NCI-H2227 treated with DMSO at 0.1 percent for 48 hours (cell line): ENCODE results near the gene EFR3B.
A peak's percentile ranks its signal among the peaks of the same experiment; 100 is the strongest.
"Not testable (repeated sequence)": the region's sequence is repeated elsewhere in the genome, so short reads cannot be mapped to it uniquely, and the experiment has no call there.

Experiments used
- DNase-seq: peaks from one replicate; lab custom pipeline; 2025; lab: John Stamatoyannopoulos, UW

Gene EFR3B

GRCh38 chr2:25105336-25106085, 63.6 kb downstream of the EFR3B start:
- peak; percentile 11 for DNase-seq

- no peak for DNase-seq
Observed at GRCh38 chr2:25109822-25110221, 67.9 kb downstream of the EFR3B start.

- no peak for DNase-seq
Observed at GRCh38 chr2:25112113-25112512, 70.2 kb downstream of the EFR3B start.

GRCh38 chr2:25115249-25115883, 73.5 kb downstream of the EFR3B start:
- DNase-seq = no peak

GRCh38 chr2:25115902-25116301, 74.0 kb downstream of the EFR3B start:
- DNase-seq = no peak

- DNase-seq = no peak
Observed at GRCh38 chr2:25116956-25117355, 75.1 kb downstream of the EFR3B start.

GRCh38 chr2:25119263-25119662, 77.4 kb downstream of the EFR3B start:
- DNase-seq = no peak

GRCh38 chr2:25122367-25122766, 80.5 kb downstream of the EFR3B start:
- no peak for DNase-seq

GRCh38 chr2:25123682-25124081, 81.8 kb downstream of the EFR3B start:
- no peak for DNase-seq

GRCh38 chr2:25125189-25125588, 83.3 kb downstream of the EFR3B start:
- DNase-seq = no peak

GRCh38 chr2:25125976-25126375, 84.1 kb downstream of the EFR3B start:
- DNase-seq = no peak

- DNase-seq = not testable (repeated sequence)
Observed at GRCh38 chr2:25127071-25127470, 85.2 kb downstream of the EFR3B start.

GRCh38 chr2:25127646-25128045, 85.8 kb downstream of the EFR3B start:
- no peak for DNase-seq

- DNase-seq = no peak
Observed at GRCh38 chr2:25129901-25130520, 88.1 kb downstream of the EFR3B start.

- DNase-seq = no peak
Observed at GRCh38 chr2:25131253-25131566, 89.3 kb downstream of the EFR3B start.

- DNase-seq = no peak
Observed at GRCh38 chr2:25131567-25132298, 89.9 kb downstream of the EFR3B start.

GRCh38 chr2:25132299-25132635, 90.4 kb downstream of the EFR3B start:
- no peak for DNase-seq

GRCh38 chr2:25132693-25133092, 90.8 kb downstream of the EFR3B start:
- DNase-seq = no peak

- not testable (repeated sequence) for DNase-seq
Observed at GRCh38 chr2:25140535-25140934, 98.7 kb downstream of the EFR3B start.

- no peak for DNase-seq
Observed at GRCh38 chr2:25141120-25141519, 99.2 kb downstream of the EFR3B start.

GRCh38 chr2:25145803-25146202, 103.9 kb downstream of the EFR3B start:
- no peak for DNase-seq

GRCh38 chr2:25146896-25147295, 105.0 kb downstream of the EFR3B start:
- no peak for DNase-seq

GRCh38 chr2:25149646-25150045, 107.8 kb downstream of the EFR3B start:
- DNase-seq = no peak
